Heart right ventricle (tissue), 16 donors: Measurements from ENCODE around the gene MACROD2. TPM values are rescaled to one million over a fixed set of nuclear protein-coding genes. Genes with fewer than 3 reads are reported as not detected.

Experiments used
- ATAC-seq, 8 donors: fragments of 200-7000 bp; cut with Tn5 transposase; one replicate each; pipeline ENCODE4 v1.9.1; 2020; ENCODE audit warnings: mild to moderate bottlenecking in 8 of 8, moderate library complexity in 8 of 8, moderate number of reproducible peaks in 1 of 8
- DNase-seq, 2 donors: peaks; one replicate each; pipeline ENCODE4 v3.0.0-alpha.2; 2020
- H3K27ac ChIP-seq, 10 donors: fragments of 200-600 bp; sonication (generic) in 2 of 10; one replicate each; pipeline versions ENCODE4 v1.5.0 to v1.8.0; 2020 to 2022; ENCODE audit warnings: mild to moderate bottlenecking in 3 of 10
- H3K27me3 ChIP-seq, 7 donors: fragments of 200-600 bp; one replicate each; pipeline ENCODE4 v1.8.0; 2021 to 2022; ENCODE audit warnings: mild to moderate bottlenecking in 2 of 7
- H3K36me3 ChIP-seq, 9 donors: fragments of 200-600 bp; sonication (generic) in 1 of 9; one replicate each; pipeline versions ENCODE4 v1.5.0 to v1.8.0; 2020 to 2022; ENCODE audit warnings: mild to moderate bottlenecking in 2 of 9
- H3K4me1 ChIP-seq, 9 donors: fragments of 200-600 bp; sonication (generic) in 1 of 9; one replicate each; pipeline versions ENCODE4 v1.5.0 to v1.8.0; 2020 to 2022; ENCODE audit warnings: mild to moderate bottlenecking in 4 of 9
- H3K4me3 ChIP-seq, 10 donors: fragments of 200-600 bp; sonication (generic) in 2 of 10; one replicate each; pipeline versions ENCODE4 v1.5.0 to v1.8.0; 2020 to 2022; ENCODE audit warnings: mild to moderate bottlenecking in 7 of 10, moderate library complexity in 2 of 10
- H3K9me3 ChIP-seq, 11 donors: fragments of 200-600 bp in 10 of 11; sonication (generic) in 2 of 11; one replicate each; pipeline versions ENCODE4 v1.5.0 to v1.8.0; 2013 to 2022; ENCODE audit warnings: mild to moderate bottlenecking in 2 of 11, control low read depth in 1 of 11, moderate library complexity in 1 of 11
- whole genome bisulfite sequencing, 2 donors: extraction: QIAGEN DNeasy Blood & Tissue Kit; methylation state at CpG; one replicate each; pipeline ENCODE4 v1.1.7; 2013; ENCODE audit warnings: inconsistent platforms in 1 of 2; 5-methylcytosine and 5-hydroxymethylcytosine counted together
- intact Hi-C, 10 donors: fragments of 100-400 bp; cut with DNase I; formaldehyde crosslinking; loops; one replicate each; pipeline versions ENCODE4 v1.11.1 to v1.14.2; 2022
- polyA plus RNA-seq, 2 donors: library from polyadenylated mRNA; stranded (reverse); fragments of 200-250 nt; gene quantifications; one replicate each; pipeline ENCODE4 v1.2.3, GENCODE V29; 2013
- total RNA-seq, 10 donors: library from RNA; stranded (reverse); fragmentation: NEBNext Ultra II Directional in 3 of 10; extraction: Animal tissue kit (Norgen Biotek cat#: 25700) in 3 of 10; gene quantifications; one replicate each; pipeline versions ENCODE4 v1.2.1 to v1.2.4, GENCODE V29; 2021 to 2023
- TF ChIP-seq, protein P1 (sequence below), 9 donors: fragments of 200-600 bp; sonication (generic) in 2 of 9; IDR thresholded peaks; one replicate each; pipeline versions ENCODE4 v1.5.0 to v1.8.0; 2021 to 2022; ENCODE audit warnings: antibody characterized with exemption in 9 of 9, mild to moderate bottlenecking in 5 of 9, moderate library complexity in 1 of 9
- donor health status: Arrhythmogenic right ventricular cardiomyopathy.
- donor health status: ischemic (EF 13 %, LVEDD 7.1; RV severe dilation, severe dysfunction).
- donor health status: healthy with polysubstance abuse.
- donor health status: DM: no; HTN: yes; CAD: no.
- donor health status: DM: no; HTN: no; CAD: no.
- donor health status: ischemic (EF 25% LVEDD 6.9; RV normal size, moderate dysfunction).
- donor health status: ischemic (EF 25% LVEDD 5.7; RV mildly dilated, moderate dysfunction).
- donor health status: healthy.
- donor health status: DM: yes; HTN: yes; CAD: no.
- donor health status: Ischemic cardiomyopathy.
- donor health status: ischemic (EF 35%, LVEDD 5.7; RV mildly dilated, moderate dysfunction).
- donor health status: nonischemic (EF 11% LVEDD 7.7; RV severe dilation, severe dysfunction).
- donor health status: DM: yes; HTN: yes; CAD: no.
- donor health status: PGD.
- donor health status: ischemic (EF 29% LVEDD 5.4; RV normal size, mild dysfunction).
- donor health status: nonischemic (EF 23%, LVEDD 6.1; RV moderate dilation, normal function).

Gene MACROD2
- total and polyA plus RNA-seq, 12 donors, result 0.28 to 6.4 (median 4.1) TPM

DNA sequence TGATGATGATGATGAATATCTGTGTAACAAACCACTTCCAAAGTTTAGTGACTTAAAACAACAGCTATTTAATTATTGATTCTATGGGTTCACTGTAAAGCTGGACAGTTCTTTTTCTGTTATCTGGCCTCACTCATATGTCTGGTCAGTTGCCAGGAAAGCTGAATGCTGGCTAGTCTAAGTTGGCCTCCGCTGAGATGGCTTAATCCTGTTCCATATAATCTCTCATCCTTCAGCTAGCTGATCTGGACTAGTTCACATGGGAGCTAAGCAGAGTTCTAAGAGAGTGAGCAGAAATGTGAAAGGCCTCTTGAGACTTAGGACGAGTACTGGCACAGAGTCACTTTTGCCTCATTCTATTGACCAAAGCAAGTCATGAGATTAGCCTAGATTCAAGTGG lies 676.8 kb downstream of the MACROD2 start:
- H3K4me1 ChIP-seq, result no peaks in the 10 kb centered on the region
- TF ChIP-seq, protein P1, sequence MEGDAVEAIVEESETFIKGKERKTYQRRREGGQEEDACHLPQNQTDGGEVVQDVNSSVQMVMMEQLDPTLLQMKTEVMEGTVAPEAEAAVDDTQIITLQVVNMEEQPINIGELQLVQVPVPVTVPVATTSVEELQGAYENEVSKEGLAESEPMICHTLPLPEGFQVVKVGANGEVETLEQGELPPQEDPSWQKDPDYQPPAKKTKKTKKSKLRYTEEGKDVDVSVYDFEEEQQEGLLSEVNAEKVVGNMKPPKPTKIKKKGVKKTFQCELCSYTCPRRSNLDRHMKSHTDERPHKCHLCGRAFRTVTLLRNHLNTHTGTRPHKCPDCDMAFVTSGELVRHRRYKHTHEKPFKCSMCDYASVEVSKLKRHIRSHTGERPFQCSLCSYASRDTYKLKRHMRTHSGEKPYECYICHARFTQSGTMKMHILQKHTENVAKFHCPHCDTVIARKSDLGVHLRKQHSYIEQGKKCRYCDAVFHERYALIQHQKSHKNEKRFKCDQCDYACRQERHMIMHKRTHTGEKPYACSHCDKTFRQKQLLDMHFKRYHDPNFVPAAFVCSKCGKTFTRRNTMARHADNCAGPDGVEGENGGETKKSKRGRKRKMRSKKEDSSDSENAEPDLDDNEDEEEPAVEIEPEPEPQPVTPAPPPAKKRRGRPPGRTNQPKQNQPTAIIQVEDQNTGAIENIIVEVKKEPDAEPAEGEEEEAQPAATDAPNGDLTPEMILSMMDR (IDR thresholded peaks at IDR 0.05), result no peak
- H3K36me3 ChIP-seq, result no peaks in the 10 kb centered on the region
- no peak overlapping the region for H3K4me3 ChIP-seq
- peaks cover 0 to 22% (median 0%) of the 10 kb centered on the region in 11 donors for H3K9me3 ChIP-seq
- ATAC-seq (no peak), DNase-seq (no peak)
- H3K27ac ChIP-seq, result no peak overlapping the region
- 37 to 39% methylated on average over 2 of the region's 2 CpGs for WGBS, 2 donors
- no peaks in the 10 kb centered on the region for H3K27me3 ChIP-seq
- intact Hi-C loops, result no loop called here

DNA sequence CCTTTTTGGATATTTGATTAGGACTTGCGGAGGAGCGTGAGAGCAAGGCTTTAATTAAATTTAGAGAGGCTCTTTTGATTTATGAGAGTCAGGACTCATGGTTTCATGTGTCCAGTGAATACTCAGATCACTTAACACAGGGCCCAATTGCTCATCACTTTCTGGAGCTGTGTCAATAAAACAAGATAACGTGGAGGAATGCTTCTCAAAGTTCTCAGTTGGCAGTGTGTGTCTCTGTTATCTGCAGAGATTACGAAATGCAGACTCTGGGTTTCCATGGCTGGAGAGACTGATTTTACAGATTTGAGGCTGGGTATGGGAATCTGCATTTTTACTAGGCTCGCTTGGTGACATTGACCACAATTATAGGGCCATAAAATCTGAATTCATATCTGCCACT lies 677.8 kb downstream of the MACROD2 start:
- Histone ChIP-seq H3K4me1 (no peaks in the 10 kb centered on the region), H3K4me3 (no peak overlapping the region), H3K36me3 (no peaks in the 10 kb centered on the region), H3K27ac (no peak overlapping the region), H3K9me3 (peaks cover 0 to 22% (median 0%) of the 10 kb centered on the region in 11 donors), H3K27me3 (no peaks in the 10 kb centered on the region)
- DNase-seq, result no peak
- intact Hi-C loops, result no loop called here
- no peak for ATAC-seq
- TF ChIP-seq, protein P1 (IDR thresholded peaks at IDR 0.05), result no peak
- 59 to 70% methylated on average over 5 of the region's 5 CpGs for WGBS, 2 donors

DNA sequence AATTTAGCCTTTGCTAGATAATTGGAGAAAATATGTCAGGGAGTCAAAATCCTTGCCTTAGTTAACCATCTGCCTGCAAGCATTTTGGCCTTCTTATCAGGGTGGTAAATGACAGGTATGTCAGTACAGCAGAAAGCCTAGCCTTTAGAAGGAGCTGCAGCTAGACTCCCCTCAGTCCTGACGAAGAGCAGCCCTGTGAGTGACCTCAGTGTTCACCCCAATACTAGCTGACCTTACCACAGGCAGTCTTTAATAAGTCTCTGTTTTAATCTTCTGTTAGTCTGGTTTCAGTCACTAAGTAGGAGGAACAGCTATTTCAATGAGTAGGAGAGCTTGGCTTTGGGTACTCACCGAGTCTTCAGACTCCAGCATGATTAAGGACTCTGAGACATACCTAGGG lies 682.1 kb downstream of the MACROD2 start:
- DNase-seq (no peak), ATAC-seq (no peak)
- no peaks in the 10 kb centered on the region for H3K36me3 ChIP-seq
- 47 to 59% methylated on average over 2 of the region's 2 CpGs for WGBS, 2 donors
- TF ChIP-seq, protein P1 (IDR thresholded peaks at IDR 0.05), result no peak
- no peak overlapping the region for H3K27ac ChIP-seq
- H3K4me1 ChIP-seq, result no peaks in the 10 kb centered on the region
- H3K4me3 ChIP-seq, result no peak overlapping the region
- intact Hi-C loops, result no loop called here
- no peaks in the 10 kb centered on the region for H3K27me3 ChIP-seq
- peaks cover 0 to 22% (median 0%) of the 10 kb centered on the region in 11 donors for H3K9me3 ChIP-seq

DNA sequence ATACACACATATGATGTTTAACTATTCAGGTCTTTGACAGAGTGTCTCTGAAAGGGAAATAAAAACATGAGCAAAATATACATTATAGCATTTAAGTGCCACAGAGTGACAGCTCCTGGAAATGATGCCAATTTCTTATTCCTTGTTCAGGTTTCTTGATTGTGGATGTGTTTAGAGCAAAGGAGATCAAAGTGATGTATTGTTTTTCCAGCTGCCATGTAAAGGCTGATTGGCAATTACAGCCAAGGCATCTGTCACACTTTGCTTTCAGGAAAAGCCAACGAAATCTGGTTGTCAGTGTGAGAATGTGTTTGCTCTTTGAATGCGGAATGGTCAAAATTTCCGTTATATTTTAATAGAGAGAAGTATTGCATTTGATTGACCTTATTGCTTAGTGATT lies 689.9 kb downstream of the MACROD2 start:
- no peaks in the 10 kb centered on the region for H3K27me3 ChIP-seq
- WGBS, 2 donors, result 79 to 85% methylated on average over 3 of the region's 3 CpGs
- intact Hi-C loops, result no loop called here
- no peak overlapping the region for H3K4me3 ChIP-seq
- no peaks in the 10 kb centered on the region for H3K36me3 ChIP-seq
- DNase-seq (no peak), ATAC-seq (no peak)
- TF ChIP-seq, protein P1 (IDR thresholded peaks at IDR 0.05), result no peak
- H3K9me3 ChIP-seq, result no peaks in the 10 kb centered on the region
- no peaks in the 10 kb centered on the region for H3K4me1 ChIP-seq
- no peak overlapping the region for H3K27ac ChIP-seq
